Measurements from ENCODE around the gene TMEM165. TPM values are rescaled to one million over a fixed set of nuclear protein-coding genes. Genes with fewer than 3 reads are reported as not detected.
A peak's percentile ranks its signal among the peaks of the same experiment; 100 is the strongest.

TMEM165 gene
- total RNA-seq, 1 experiment from 2014 or later = 163 TPM

DNA sequence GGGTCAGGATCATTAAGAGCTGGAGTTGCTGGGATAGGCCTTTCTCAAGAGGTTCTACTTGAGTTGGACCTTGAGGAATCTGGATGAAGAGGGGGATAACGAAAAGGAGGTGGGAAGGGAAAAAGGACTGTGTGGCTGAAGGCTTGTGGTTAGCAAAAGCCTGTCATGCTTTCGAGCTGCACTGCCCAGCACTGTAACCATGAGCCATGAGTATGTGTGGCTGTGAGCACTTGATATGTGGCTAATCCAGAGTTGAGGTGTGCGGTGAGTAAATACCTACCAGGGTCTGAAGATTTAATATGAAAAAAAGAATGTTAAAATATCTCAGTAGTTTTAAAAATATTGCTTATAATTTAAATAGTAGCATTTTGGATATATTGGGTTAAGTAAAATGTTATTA lies 11.4 kb downstream of the TMEM165 start:
- Histone ChIP-seq H3K4me3 (no peak overlapping the region), H3K4me1 (0 out of 2 replicates have a peak, but pooled peaks cover 3% of the 10 kb centered on the region), H3K36me3 (peaks cover 63% of the 10 kb centered on the region), H3K27ac (no peak overlapping the region), H3K27me3 (no peaks in the 10 kb centered on the region), H3K9me3 (replicated peaks) (no peaks in the 10 kb centered on the region)
- DNase-seq = no peak

DNA sequence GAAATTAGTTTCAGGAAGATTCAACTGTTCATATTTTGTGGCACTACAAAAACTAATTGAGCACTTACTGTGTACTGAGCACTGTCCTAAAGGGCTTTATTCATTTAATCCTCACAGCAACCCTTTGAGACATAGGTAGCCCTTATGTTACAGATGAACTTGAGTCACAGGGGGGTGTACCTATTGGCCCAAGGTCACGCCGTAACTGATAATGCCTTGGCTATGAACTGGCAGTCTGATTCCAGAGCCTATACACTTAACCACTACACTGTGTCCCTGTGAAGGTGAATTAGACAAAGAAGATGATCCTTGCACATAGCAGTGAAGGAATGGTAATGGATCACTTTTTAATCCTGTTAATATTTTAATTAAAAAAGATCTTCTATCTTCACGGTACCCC lies 12.0 kb downstream of the TMEM165 start:
- no peak for DNase-seq
- H3K9me3 ChIP-seq (replicated peaks) = no peaks in the 10 kb centered on the region
- H3K36me3 ChIP-seq = peaks cover 63% of the 10 kb centered on the region
- no peak overlapping the region for H3K27ac ChIP-seq
- no peaks in the 10 kb centered on the region for H3K27me3 ChIP-seq
- H3K4me3 ChIP-seq = no peak overlapping the region
- 0 out of 2 replicates have a peak, but pooled peaks cover 3% of the 10 kb centered on the region for H3K4me1 ChIP-seq

DNA sequence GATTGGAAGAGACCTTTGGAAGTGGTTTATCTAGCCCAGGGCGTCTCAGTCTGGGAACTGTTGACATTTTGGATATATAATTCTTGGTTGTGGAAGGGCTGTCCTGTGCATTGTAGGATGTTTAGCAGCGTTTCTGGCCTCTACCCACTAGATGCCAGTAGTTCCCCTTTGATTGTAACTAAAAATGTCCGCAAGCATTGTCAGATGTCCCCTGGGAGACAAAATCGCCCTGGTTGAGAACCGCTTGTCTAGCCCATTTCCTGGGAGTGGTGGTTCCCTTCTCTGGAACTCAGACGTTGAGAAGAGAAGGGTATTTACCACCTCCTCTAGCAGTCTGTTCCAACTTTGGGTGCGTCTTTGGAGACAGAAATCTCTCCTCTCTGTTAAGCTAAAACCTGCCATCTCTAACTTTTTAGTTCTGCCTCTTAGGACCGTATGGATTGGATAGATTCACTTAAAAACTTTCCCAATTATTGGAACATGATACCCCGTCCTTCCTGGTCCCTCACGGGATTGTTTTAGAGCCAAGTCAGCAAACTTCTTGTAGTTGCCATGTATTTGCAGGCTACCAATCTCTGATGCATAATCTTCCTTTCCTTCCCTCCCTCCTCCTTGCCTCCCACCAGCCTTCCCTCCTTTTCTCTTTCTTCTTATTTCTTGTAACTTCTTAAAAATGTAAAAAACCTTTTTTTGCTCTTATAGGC lies 13.9 kb downstream of the TMEM165 start:
- no peaks in the 10 kb centered on the region for H3K27me3 ChIP-seq
- no peak overlapping the region for H3K27ac ChIP-seq
- H3K4me1 ChIP-seq = 0 out of 2 replicates have a peak, but pooled peaks cover 3% of the 10 kb centered on the region
- peak in 1 of 2 experiments; percentile 40 for DNase-seq
- H3K4me3 ChIP-seq = no peak overlapping the region
- peaks cover 63% of the 10 kb centered on the region for H3K36me3 ChIP-seq
- no peaks in the 10 kb centered on the region for H3K9me3 ChIP-seq (replicated peaks)

DNA sequence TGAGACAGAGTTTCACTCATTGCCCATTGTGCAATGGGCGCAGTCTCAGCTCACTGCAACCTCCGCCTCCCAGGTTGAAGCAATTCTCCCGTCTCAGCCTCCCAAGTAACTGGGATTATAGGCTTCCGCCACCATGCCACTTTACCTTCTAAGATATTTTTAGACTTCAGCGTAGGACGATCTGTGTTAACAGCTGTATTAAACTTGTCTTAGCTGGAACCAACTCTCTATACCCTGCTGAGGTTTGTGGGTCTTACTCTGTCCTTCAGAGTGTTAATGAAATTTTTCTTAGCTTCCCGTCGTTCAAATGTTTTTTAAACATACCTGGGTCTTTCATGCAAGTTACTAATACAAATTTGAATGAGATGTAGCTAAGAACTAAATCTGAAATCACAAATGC lies 14.7 kb downstream of the TMEM165 start:
- H3K27me3 ChIP-seq = no peaks in the 10 kb centered on the region
- no peak overlapping the region for H3K4me3 ChIP-seq
- no peaks in the 10 kb centered on the region for H3K9me3 ChIP-seq (replicated peaks)
- 0 out of 2 replicates have a peak, but pooled peaks cover 3% of the 10 kb centered on the region for H3K4me1 ChIP-seq
- no peak overlapping the region for H3K27ac ChIP-seq
- H3K36me3 ChIP-seq = peaks cover 61% of the 10 kb centered on the region
- no peak for DNase-seq

DNA sequence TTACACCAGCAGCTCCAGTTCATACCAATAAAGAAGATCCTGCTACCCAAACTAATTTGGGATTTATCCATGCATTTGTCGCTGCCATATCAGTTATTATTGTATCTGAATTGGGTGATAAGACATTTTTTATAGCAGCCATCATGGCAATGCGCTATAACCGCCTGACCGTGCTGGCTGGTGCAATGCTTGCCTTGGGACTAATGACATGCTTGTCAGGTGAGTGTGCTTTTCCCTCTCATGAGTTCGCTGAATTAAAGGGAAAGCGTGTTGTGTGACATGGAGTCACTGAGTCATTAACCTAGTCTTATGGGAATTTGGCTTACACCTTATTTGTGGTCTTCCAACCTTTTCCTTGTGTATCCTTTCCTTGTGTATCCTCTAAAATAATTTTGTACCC lies 15.9 kb downstream of the TMEM165 start:
- 0 out of 2 replicates have a peak, but pooled peaks cover 3% of the 10 kb centered on the region for H3K4me1 ChIP-seq
- no peaks in the 10 kb centered on the region for H3K27me3 ChIP-seq
- H3K36me3 ChIP-seq = peaks cover 59% of the 10 kb centered on the region
- DNase-seq = no peak
- H3K4me3 ChIP-seq = no peak overlapping the region
- no peak overlapping the region for H3K27ac ChIP-seq
- H3K9me3 ChIP-seq (replicated peaks) = no peaks in the 10 kb centered on the region

DNA sequence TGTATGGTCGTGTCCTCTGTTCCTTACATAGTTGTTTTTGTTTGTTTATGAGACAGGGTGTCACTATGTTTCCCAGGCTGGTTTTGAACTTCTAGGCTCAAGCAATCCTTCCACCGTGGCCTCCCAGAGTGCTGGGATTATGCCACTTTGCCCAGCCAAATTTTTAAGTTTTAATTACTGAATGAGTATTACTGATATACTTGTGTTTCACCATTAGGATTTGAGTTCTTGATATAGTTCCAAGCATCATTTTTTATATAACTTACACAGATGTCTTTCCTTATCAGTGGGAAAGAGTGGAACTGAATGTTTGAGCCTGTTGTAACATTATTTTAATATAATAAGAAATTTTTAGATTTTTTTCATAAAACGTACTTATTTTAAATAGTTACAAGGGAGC lies 20.4 kb downstream of the TMEM165 start:
- H3K9me3 ChIP-seq (replicated peaks) = no peaks in the 10 kb centered on the region
- no peak for DNase-seq
- H3K4me1 ChIP-seq = no peaks in the 10 kb centered on the region
- peaks cover 75% of the 10 kb centered on the region for H3K36me3 ChIP-seq
- no peak overlapping the region for H3K27ac ChIP-seq
- no peak overlapping the region for H3K4me3 ChIP-seq
- no peaks in the 10 kb centered on the region for H3K27me3 ChIP-seq

DNA sequence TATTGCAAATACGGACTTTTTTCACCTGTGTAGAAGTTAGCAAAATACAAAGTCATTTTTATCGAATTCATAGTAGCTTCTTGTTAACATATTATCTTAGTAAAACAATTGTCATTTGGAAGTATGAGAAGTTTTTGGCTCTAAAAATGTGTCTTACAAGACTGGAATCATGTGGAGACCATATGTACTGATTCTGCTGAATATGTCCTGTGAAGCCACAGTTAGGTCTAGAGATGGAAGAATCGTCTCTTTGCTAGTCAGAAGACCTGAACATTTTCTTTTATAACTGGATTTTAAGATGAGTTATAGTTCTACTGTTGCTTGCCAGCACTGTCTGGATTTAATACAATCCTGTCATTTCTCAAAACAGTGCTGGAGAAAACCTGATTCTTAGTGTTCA lies 29.0 kb downstream of the TMEM165 start:
- H3K27me3 ChIP-seq = no peaks in the 10 kb centered on the region

DNA sequence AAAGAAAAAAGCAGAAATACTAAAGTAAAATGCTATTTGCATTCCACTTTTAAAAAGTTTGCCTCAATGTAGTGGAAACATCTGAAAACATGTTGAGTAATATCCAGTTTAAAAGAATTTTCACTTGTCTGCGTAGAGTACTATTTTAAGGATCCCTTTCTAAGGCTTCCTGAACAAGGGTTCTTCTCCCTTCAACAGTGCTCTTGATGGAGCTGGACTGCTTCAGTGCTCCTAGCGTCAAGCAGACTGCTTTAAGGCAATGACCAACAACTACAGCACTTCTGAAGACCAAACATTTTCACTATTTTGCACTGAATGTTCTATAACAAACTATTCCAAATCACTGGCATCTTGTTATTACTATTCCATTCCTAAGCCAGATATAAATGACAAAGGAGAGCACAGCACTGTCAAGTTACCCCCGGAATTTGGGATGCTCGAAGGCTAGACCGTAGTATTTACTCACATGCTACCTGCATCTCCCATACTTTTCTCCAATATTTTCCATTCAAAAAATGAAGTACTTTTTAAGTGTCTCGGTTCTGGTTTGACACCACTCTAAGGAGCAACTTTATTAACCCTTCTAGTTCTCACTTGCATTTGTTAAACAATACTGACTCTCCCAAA lies 36.1 kb downstream of the TMEM165 start:
- Histone ChIP-seq H3K4me1 (no peaks in the 10 kb centered on the region), H3K36me3 (peaks cover 80% of the 10 kb centered on the region), H3K27ac (no peak overlapping the region), H3K4me3 (no peak overlapping the region), H3K9me3 (replicated peaks) (no peaks in the 10 kb centered on the region), H3K27me3 (no peaks in the 10 kb centered on the region)
- no peak for DNase-seq

More for the DNA sequence above, 29.0 kb downstream of the TMEM165 start:
- Histone ChIP-seq H3K9me3 (replicated peaks) (no peaks in the 10 kb centered on the region), H3K36me3 (peaks cover 87% of the 10 kb centered on the region), H3K27ac (no peak overlapping the region), H3K4me1 (no peaks in the 10 kb centered on the region), H3K4me3 (no peak overlapping the region)
- DNase-seq = no peak

DNA sequence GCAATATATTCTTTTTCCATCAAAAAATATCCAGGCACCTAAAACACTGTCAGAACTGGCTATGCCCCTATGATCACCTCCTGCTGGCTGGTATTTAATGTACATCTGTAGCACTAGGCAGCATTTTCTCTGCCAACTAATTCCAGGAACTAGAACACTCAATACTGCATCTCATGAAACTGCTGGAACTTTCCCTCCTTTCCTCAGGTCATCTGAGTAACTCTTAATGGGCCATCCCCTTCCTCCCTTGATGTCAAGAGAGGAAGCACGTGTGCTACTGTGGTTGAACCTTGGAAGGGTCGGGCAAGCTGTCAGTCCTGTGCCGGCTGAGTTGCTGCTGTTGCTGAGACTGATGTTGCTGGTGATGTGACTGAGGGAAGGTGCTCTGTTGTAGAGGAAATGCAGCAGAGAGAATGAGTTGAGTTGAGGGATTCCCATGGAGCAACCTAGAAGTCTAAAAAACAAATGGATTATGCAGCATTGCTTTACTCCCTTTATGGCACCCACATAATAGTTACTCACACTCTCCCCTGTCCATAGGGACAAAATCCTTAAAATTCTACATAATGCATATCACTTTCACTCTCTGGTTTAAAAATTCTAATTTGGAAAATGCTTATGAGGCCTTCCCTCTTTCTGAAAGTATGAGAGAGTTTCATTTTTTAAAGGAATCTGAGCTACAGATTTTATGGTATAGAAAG lies 39.5 kb downstream of the TMEM165 start:
- Histone ChIP-seq H3K36me3 (peaks cover 73% of the 10 kb centered on the region), H3K4me1 (no peaks in the 10 kb centered on the region), H3K27ac (no peak overlapping the region), H3K9me3 (replicated peaks) (no peaks in the 10 kb centered on the region), H3K27me3 (no peaks in the 10 kb centered on the region), H3K4me3 (no peak overlapping the region)
- no peak for DNase-seq

DNA sequence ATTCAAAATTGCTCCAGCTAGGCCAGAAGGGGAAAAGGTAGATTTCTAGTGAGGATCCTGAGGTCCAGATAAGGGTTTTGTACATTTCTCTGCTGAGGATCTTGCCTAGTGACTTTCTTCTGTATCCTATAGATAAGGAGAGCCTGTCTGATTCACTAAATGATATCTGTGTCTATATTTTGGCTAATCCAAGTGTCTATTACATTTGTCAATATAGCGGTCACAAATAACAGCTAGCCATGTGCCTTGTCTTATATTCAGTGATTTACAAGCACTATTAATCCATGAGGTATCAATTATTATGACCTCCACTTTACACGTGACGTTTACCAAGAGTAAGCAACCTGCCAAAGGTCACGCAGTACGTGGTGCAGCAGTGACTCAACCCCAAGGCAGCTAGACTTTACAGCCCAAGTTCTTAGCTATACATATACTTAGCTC lies 41.6 kb downstream of the TMEM165 start:
- Histone ChIP-seq H3K27me3 (no peaks in the 10 kb centered on the region), H3K9me3 (replicated peaks) (no peaks in the 10 kb centered on the region), H3K27ac (no peak overlapping the region), H3K4me3 (no peak overlapping the region), H3K36me3 (peaks cover 75% of the 10 kb centered on the region), H3K4me1 (no peaks in the 10 kb centered on the region)
- no peak for DNase-seq

DNA sequence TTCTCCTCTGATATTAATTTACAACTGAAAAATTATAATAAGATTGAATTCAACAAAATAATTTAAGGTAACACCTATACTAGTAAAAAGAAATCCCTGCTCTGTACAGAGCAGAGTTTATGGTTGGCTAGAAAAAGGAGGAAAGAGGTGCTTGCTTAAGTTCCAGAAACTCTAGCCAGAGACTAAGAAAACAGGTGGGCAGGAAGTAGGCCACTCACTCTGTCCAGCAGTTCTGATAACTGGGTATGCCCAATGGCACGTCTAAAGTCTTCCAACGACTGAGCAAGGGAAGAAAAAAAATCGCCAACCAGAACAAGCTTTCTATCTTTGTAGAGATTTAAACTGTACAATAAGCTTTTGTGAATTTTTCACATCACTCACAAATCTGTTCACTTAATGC lies 42.1 kb downstream of the TMEM165 start:
- Histone ChIP-seq H3K27me3 (no peaks in the 10 kb centered on the region), H3K36me3 (peaks cover 72% of the 10 kb centered on the region), H3K27ac (no peak overlapping the region), H3K4me3 (no peak overlapping the region), H3K4me1 (no peaks in the 10 kb centered on the region), H3K9me3 (replicated peaks) (no peaks in the 10 kb centered on the region)
- DNase-seq = no peak

DNA sequence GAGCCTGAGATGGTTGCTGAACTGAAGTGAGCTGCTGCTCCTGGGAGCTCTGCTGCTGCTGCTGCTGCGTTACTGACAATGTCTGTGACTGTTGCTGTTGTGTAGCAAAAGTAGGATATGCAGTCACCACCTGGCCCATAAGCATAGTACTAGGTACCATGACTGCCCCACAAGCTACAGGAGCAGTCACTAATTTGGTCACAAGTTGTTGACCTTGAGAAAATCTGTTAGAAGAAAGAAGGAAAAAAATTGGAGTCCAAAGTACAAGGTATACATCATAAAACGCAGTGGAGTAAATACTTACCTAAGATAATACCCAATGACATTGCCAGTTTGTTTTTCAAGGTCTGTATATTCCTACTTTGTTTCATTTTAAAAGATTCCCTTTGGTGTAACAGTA lies 42.6 kb downstream of the TMEM165 start:
- H3K9me3 ChIP-seq (replicated peaks) = no peaks in the 10 kb centered on the region
- no peak for DNase-seq
- H3K4me1 ChIP-seq = no peaks in the 10 kb centered on the region
- H3K27ac ChIP-seq = no peak overlapping the region
- H3K36me3 ChIP-seq = peaks cover 67% of the 10 kb centered on the region
- H3K27me3 ChIP-seq = no peaks in the 10 kb centered on the region
- H3K4me3 ChIP-seq = no peak overlapping the region

DNA sequence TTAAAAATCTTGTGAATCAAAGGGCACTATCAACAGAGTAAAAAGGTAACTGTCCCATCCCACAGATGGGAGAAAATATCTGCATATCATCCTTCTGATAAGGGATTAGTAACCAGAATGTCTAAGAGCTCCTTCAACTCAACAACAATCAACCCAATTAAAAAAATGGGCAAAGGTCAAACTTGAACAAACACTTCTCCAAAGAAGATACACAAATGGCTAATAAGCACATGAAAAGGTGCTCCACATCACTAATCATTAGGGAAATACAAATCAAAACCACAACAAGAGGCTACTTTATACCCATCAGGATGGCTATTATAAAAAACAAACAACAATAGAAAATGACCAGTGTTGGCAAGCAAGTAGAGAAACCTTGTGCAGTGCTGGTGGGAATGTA lies 43.3 kb downstream of the TMEM165 start:
- Histone ChIP-seq H3K27me3 (no peaks in the 10 kb centered on the region), H3K36me3 (peaks cover 66% of the 10 kb centered on the region), H3K27ac (no peak overlapping the region), H3K9me3 (replicated peaks) (no peaks in the 10 kb centered on the region), H3K4me1 (no peaks in the 10 kb centered on the region), H3K4me3 (no peak overlapping the region)
- no peak for DNase-seq

DNA sequence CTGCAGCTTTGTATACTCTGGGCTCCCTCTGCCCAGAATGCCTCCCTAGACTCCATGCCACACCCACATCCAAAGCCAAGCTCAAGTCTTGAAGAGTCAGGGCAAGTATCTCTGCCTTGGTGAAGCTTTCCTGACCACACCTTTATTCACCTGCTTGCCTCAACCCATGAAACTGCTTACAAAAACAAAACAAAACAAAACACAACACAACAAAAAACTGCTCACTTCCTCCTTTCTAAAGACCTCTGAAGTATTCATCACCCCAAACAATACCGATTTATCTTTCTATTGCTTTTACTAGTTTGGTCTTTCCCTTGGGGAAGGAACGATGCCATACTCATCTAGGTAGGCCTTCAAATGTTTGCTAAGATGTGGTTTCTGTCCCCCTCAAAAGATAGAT lies 45.0 kb downstream of the TMEM165 start:
- Histone ChIP-seq H3K4me1 (no peaks in the 10 kb centered on the region), H3K4me3 (no peak overlapping the region), H3K36me3 (peaks cover 55% of the 10 kb centered on the region), H3K27me3 (no peaks in the 10 kb centered on the region), H3K9me3 (replicated peaks) (no peaks in the 10 kb centered on the region), H3K27ac (no peak overlapping the region)
- DNase-seq = no peak

DNA sequence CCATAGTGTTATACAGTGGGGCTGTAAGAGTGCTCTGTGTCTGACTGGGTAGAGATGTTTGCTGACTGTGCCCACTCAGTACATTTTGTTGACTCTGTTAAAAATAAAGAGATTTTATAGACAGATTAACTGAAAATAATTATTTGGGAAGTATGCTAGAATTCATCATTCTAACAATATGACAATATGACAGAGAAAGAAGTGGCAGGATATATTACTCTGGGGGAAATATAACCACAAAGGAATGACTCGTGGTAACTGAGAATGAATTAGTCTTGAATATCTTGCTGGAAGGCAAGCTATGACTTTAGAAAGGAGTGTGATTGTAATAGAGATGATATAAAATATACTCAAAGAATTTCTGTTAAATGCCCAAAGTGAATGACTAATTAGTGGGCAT lies 46.8 kb downstream of the TMEM165 start:
- H3K36me3 ChIP-seq = peaks cover 49% of the 10 kb centered on the region
- no peaks in the 10 kb centered on the region for H3K4me1 ChIP-seq
- no peaks in the 10 kb centered on the region for H3K9me3 ChIP-seq (replicated peaks)
- no peak overlapping the region for H3K27ac ChIP-seq
- DNase-seq = no peak
- no peak overlapping the region for H3K4me3 ChIP-seq
- no peaks in the 10 kb centered on the region for H3K27me3 ChIP-seq
